GM23338 (cell line): ENCODE data around the gene C18orf54.

Experiments
- CREB1 ChIP-seq: fragments of 250-450 bp; sonication (Bioruptor Pico); IDR thresholded peaks from 2 replicates; pipeline ENCODE4 v1.5.0; 2020; ENCODE audit warnings: low read depth, mild to moderate bottlenecking, moderate library complexity
- CTCF ChIP-seq, 2 experiments: fragments of 200-600 bp in 1 of 2; sonication (generic) in 1 of 2; conservative IDR thresholded peaks; 2 replicates each; pipeline versions ENCODE4 v1.5.1 to v1.6.1; 2016 to 2017; ENCODE audit warnings: antibody characterized with exemption in 2 of 2, low read depth in 2 of 2, mild to moderate bottlenecking in 2 of 2, moderate library complexity in 1 of 2
- EZH2 ChIP-seq: fragments of 200-600 bp; sonication (generic); IDR thresholded peaks from one replicate; pipeline ENCODE4 v1.8.0; 2017; ENCODE audit warnings: antibody characterized with exemption, mild to moderate bottlenecking, low read depth; ENCODE audit not compliant: unreplicated experiment
- EZH2phosphoT487 ChIP-seq: fragments of 200-600 bp; sonication (generic); IDR thresholded peaks from one replicate; pipeline ENCODE4 v1.8.1; 2018; ENCODE audit warnings: antibody characterized with exemption; ENCODE audit not compliant: unreplicated experiment
- JUNB ChIP-seq: IDR thresholded peaks from one replicate; pipeline ENCODE4 v1.6.1; 2016; ENCODE audit warnings: antibody characterized with exemption; ENCODE audit not compliant: unreplicated experiment
- POLR2AphosphoS5 ChIP-seq: IDR thresholded peaks from 2 replicates; pipeline ENCODE4 v1.6.1; 2016; ENCODE audit warnings: antibody characterized with exemption, low read depth
- TF ChIP-seq, protein P1 (sequence below): IDR thresholded peaks from one replicate; pipeline ENCODE4 v1.6.1; 2018; ENCODE audit warnings: antibody characterized with exemption; ENCODE audit not compliant: unreplicated experiment

- no peak for TF ChIP-seq CTCF (conservative IDR thresholded peaks at IDR 0.05; ENCODE audit: low read depth in 2 of 2)
- TF ChIP-seq EZH2phosphoT487 = no peak
- TF ChIP-seq POLR2AphosphoS5 = no peak
- TF ChIP-seq EZH2 = no peak
- TF ChIP-seq CREB1 (CRISPR knock-in tag) = no peak
- TF ChIP-seq, protein P1, sequence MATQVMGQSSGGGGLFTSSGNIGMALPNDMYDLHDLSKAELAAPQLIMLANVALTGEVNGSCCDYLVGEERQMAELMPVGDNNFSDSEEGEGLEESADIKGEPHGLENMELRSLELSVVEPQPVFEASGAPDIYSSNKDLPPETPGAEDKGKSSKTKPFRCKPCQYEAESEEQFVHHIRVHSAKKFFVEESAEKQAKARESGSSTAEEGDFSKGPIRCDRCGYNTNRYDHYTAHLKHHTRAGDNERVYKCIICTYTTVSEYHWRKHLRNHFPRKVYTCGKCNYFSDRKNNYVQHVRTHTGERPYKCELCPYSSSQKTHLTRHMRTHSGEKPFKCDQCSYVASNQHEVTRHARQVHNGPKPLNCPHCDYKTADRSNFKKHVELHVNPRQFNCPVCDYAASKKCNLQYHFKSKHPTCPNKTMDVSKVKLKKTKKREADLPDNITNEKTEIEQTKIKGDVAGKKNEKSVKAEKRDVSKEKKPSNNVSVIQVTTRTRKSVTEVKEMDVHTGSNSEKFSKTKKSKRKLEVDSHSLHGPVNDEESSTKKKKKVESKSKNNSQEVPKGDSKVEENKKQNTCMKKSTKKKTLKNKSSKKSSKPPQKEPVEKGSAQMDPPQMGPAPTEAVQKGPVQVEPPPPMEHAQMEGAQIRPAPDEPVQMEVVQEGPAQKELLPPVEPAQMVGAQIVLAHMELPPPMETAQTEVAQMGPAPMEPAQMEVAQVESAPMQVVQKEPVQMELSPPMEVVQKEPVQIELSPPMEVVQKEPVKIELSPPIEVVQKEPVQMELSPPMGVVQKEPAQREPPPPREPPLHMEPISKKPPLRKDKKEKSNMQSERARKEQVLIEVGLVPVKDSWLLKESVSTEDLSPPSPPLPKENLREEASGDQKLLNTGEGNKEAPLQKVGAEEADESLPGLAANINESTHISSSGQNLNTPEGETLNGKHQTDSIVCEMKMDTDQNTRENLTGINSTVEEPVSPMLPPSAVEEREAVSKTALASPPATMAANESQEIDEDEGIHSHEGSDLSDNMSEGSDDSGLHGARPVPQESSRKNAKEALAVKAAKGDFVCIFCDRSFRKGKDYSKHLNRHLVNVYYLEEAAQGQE = no peak
- no peak for TF ChIP-seq JUNB
Measured at GRCh38 chr18:54329787-54330186, 27.9 kb upstream of the C18orf54 start.
